ENCODE results near the gene WNT9B. TPM values are rescaled to one million over a fixed set of nuclear protein-coding genes. Genes with fewer than 3 reads are reported as not detected.

The WNT9B gene
- total RNA-seq, 1 donor: 0.36 TPM

DNA sequence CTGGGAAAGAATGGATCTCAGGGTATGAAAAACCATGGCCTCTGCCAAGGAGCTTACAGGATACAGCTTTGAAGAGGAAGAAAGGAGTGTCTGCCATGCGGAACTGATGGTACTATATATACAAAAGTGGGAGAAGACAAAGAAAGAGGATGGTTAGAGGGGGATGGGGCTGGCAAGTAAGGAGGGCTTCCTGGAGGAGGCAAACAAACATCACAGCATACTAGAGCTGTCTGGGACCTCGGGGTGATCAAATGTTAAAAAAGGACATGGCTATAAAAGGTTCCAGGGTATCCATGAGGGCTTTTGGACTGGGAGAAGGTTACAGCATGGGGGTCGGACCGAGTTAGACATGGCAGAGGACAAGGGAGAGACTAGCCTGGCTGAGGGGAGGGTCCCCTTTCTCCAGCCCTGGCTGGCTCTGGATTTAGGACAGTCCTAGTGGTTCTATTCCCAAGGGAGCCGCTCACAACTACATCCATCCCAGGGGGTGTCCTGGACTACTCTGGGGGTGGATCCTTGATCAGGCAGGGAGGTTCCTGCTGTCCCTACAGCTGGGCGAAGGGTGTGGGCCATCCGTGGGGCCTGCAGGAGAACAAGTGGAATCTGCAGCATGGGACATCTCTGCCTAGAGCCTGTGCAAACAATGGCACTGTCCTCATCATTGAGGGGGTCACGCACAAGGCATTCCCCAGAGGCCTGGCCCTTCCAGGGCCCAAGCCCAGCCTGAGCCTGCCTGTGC lies 12.2 kb downstream of the WNT9B start:
- H4K20me1 ChIP-seq (ENCODE audit: insufficient read depth, low read length): no peaks in the 10 kb centered on the region
- no peak overlapping the region for H3K4me2 ChIP-seq (ENCODE audit: insufficient read depth, low read length)
- peak; percentile 26 for DNase-seq (ENCODE audit: insufficient read length, low spot score, missing footprints)
- no peak overlapping the region for H2AFZ ChIP-seq (ENCODE audit: low read length)
- H3K36me3 ChIP-seq (ENCODE audit: insufficient read depth, low read length): no peaks in the 10 kb centered on the region
- no peak overlapping the region for H3K27ac ChIP-seq (ENCODE audit: low read depth, low read length)
- H3K4me1 ChIP-seq (ENCODE audit: insufficient read depth, low read length): no peaks in the 10 kb centered on the region
- TF ChIP-seq, protein P1, sequence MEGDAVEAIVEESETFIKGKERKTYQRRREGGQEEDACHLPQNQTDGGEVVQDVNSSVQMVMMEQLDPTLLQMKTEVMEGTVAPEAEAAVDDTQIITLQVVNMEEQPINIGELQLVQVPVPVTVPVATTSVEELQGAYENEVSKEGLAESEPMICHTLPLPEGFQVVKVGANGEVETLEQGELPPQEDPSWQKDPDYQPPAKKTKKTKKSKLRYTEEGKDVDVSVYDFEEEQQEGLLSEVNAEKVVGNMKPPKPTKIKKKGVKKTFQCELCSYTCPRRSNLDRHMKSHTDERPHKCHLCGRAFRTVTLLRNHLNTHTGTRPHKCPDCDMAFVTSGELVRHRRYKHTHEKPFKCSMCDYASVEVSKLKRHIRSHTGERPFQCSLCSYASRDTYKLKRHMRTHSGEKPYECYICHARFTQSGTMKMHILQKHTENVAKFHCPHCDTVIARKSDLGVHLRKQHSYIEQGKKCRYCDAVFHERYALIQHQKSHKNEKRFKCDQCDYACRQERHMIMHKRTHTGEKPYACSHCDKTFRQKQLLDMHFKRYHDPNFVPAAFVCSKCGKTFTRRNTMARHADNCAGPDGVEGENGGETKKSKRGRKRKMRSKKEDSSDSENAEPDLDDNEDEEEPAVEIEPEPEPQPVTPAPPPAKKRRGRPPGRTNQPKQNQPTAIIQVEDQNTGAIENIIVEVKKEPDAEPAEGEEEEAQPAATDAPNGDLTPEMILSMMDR (IDR thresholded peaks at IDR 0.05; ENCODE audit: extremely low read depth, low read depth, low read length): no peak
- H3K4me3 ChIP-seq (ENCODE audit: insufficient read depth, low read length): no peak overlapping the region
- no peaks in the 10 kb centered on the region for H3K79me2 ChIP-seq (ENCODE audit: insufficient read depth, low read length)
- H3K9me3 ChIP-seq (ENCODE audit: low read depth, low read length): no peaks in the 10 kb centered on the region
- peaks cover 13% of the 10 kb centered on the region for H3K27me3 ChIP-seq (ENCODE audit: insufficient read depth, low read length)

DNA sequence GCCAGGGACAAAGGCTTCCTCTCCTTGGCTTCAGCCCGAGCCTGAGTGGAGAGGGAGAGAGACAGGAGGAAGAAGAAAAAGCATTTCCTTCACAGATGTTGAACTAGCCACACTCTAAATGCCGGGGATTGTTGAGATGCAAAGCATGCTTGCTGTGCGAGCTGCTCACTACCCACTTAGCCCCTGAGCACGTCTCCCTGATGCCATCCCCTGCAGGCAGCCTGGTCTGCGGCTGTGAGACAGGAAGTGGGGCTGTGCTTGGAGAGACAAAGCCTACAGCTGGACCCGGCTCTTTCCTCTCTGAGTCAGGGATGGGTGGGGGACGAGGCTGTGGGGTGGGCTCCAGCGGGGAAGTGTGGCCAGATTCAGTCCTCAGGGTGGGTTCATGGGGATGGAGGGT lies 13.7 kb downstream of the WNT9B start:
- Histone ChIP-seq H3K79me2 (ENCODE audit: insufficient read depth, low read length) (no peaks in the 10 kb centered on the region), H3K4me3 (ENCODE audit: insufficient read depth, low read length) (no peak overlapping the region), H3K36me3 (ENCODE audit: insufficient read depth, low read length) (no peaks in the 10 kb centered on the region), H3K4me2 (ENCODE audit: insufficient read depth, low read length) (no peak overlapping the region), H4K20me1 (ENCODE audit: insufficient read depth, low read length) (no peaks in the 10 kb centered on the region), H3K9me3 (ENCODE audit: low read depth, low read length) (no peaks in the 10 kb centered on the region), H3K4me1 (ENCODE audit: insufficient read depth, low read length) (no peaks in the 10 kb centered on the region), H3K27ac (ENCODE audit: low read depth, low read length) (no peak overlapping the region), H2AFZ (ENCODE audit: low read length) (no peak overlapping the region), H3K27me3 (ENCODE audit: insufficient read depth, low read length) (peaks cover 13% of the 10 kb centered on the region)
- TF ChIP-seq, protein P1 (IDR thresholded peaks at IDR 0.05; ENCODE audit: extremely low read depth, low read depth, low read length): no peak
- peak; percentile 84 for DNase-seq (ENCODE audit: insufficient read length, low spot score, missing footprints)

DNA sequence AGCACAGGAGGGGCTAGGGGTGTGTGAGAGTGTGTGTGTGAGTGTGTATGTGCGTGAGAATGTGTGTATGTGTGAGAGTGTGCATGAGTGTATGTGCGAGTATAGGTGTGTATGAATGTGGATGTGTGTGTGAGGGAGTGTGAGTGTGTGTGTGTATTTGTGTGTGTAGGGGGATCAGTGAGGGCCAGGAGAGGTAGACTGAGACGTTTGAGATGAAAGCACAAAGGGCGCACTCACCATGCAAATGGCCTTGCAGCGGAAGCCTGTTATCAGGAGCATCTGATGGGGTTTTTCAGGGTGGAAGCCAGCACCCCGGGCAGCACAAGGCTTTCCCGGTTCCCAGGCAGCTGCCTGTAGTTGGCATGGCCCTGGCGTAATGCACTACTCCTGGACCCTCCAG lies 14.9 kb downstream of the WNT9B start:
- TF ChIP-seq, protein P1 (IDR thresholded peaks at IDR 0.05; ENCODE audit: extremely low read depth, low read depth, low read length): no peak
- H3K4me1 ChIP-seq (ENCODE audit: insufficient read depth, low read length): no peaks in the 10 kb centered on the region
- no peaks in the 10 kb centered on the region for H4K20me1 ChIP-seq (ENCODE audit: insufficient read depth, low read length)

DNA sequence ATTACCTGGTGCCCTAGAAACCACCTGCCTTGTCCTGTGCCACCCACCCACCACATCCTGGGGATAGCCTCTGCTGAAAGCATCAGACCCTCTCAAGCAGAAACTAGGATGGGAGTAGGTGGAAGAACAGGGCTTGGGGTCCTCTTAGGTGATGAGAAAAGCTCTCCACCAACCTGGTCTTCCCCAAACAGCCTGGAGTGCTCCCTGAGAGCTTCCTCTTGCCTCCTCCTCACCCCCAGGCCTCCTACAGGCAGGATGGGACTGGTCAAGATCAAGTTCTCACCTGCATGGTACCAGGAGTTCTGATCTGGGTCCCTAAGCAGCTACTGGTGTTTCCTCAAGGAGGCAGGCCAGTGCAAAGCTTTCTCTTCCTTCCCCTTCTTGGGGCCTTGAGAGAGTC lies 15.4 kb downstream of the WNT9B start:
- H3K27me3 ChIP-seq (ENCODE audit: insufficient read depth, low read length): peaks cover 5% of the 10 kb centered on the region
- no peaks in the 10 kb centered on the region for H3K4me1 ChIP-seq (ENCODE audit: insufficient read depth, low read length)
- H4K20me1 ChIP-seq (ENCODE audit: insufficient read depth, low read length): no peaks in the 10 kb centered on the region
- no peak overlapping the region for H3K27ac ChIP-seq (ENCODE audit: low read depth, low read length)
- no peaks in the 10 kb centered on the region for H3K36me3 ChIP-seq (ENCODE audit: insufficient read depth, low read length)
- H2AFZ ChIP-seq (ENCODE audit: low read length): no peak overlapping the region
- no peaks in the 10 kb centered on the region for H3K9me3 ChIP-seq (ENCODE audit: low read depth, low read length)
- TF ChIP-seq, protein P1 (IDR thresholded peaks at IDR 0.05; ENCODE audit: extremely low read depth, low read depth, low read length): no peak
- H3K4me2 ChIP-seq (ENCODE audit: insufficient read depth, low read length): no peak overlapping the region
- no peak overlapping the region for H3K4me3 ChIP-seq (ENCODE audit: insufficient read depth, low read length)
- H3K79me2 ChIP-seq (ENCODE audit: insufficient read depth, low read length): no peaks in the 10 kb centered on the region
- peak; percentile 66 for DNase-seq (ENCODE audit: insufficient read length, low spot score, missing footprints)

More for the DNA sequence above, 14.9 kb downstream of the WNT9B start:
- Histone ChIP-seq H3K4me2 (ENCODE audit: insufficient read depth, low read length) (no peak overlapping the region), H2AFZ (ENCODE audit: low read length) (no peak overlapping the region), H3K27me3 (ENCODE audit: insufficient read depth, low read length) (peaks cover 8% of the 10 kb centered on the region), H3K27ac (ENCODE audit: low read depth, low read length) (no peak overlapping the region), H3K79me2 (ENCODE audit: insufficient read depth, low read length) (no peaks in the 10 kb centered on the region), H3K9me3 (ENCODE audit: low read depth, low read length) (no peaks in the 10 kb centered on the region), H3K4me3 (ENCODE audit: insufficient read depth, low read length) (no peak overlapping the region), H3K36me3 (ENCODE audit: insufficient read depth, low read length) (no peaks in the 10 kb centered on the region)
- peak; percentile 41 for DNase-seq (ENCODE audit: insufficient read length, low spot score, missing footprints)

Data from osteoblast (primary cell).